Metanephros (tissue), 1 donor: ENCODE measurements around the gene SHISA7. TPM values are rescaled to one million over a fixed set of nuclear protein-coding genes. Genes with fewer than 3 reads are reported as not detected.

Experiments used
- total RNA-seq: library from RNA; depleted of rRNA; stranded (reverse); fragments of >200 nt; gene quantifications from one replicate; pipeline ENCODE4 v1.2.3, GENCODE V29; 2014

The SHISA7 gene
- 0.12 TPM for total RNA-seq

GRCh38 chr19:55443045-55443823, at the start of gene SHISA7:
Gene SHISA7 (minus strand): TSS chr19:55443300. CDS start chr19:55442863, 437 bp downstream.

GRCh38 chr19:55487924-55488687, 45.0 kb upstream of the SHISA7 start, which contains the start of gene SSC5D:
Gene SSC5D (plus strand): TSS chr19:55488436. CDS start chr19:55488590, 154 bp downstream.

DNA sequence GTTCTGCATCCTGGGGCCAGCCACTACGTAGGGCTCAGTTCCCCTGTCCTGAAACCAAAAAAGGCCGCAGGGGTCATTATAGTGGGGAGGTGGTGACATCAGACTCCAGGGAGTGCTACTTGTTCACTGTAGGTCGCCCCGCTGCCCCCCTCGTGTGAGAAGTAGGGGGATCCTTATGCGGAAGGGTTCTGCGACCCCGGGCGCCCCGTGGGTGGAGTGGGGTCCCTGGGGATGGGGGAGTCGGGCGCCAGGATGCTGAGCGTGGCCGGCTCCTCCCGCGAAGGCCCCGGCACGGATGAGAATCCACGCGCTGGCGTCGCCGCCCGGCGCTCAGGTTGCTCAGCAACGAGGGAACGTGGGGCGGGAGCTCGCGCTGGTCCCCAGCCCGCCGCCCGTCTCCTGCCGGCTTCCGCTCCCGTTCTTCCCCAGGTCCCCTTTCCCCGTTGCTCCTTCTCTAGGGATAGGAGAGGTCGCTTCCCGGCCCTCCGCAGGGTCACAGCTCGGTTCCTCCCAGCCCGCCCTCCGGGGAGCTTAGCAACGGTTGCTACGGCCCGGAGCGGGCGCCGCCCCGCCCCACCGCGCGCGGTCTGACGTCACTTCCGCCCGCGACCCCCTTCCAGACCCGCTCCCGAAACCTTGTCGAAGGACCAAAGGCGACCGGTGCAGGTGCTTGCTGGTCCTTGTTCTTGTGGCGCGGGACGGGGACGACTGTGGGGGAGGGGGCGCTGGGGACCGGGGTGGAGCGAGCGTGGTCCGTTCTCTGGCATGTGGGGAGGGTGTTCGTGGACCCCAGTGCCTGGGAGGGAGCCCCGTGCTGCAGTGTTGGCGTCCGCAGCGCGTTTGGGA, 41.7 kb upstream of the SHISA7 start, which contains the start of gene NAT14:
TSS of gene NAT14 (plus strand) at position 596 of the 846 bp plus-strand sequence. CDS start 521 bp downstream, outside the sequence.

GRCh38 chr19:55476100-55476775, 33.1 kb upstream of the SHISA7 start, which contains the start of gene ZNF628:
Gene ZNF628 (plus strand): TSS chr19:55476617. CDS start chr19:55479911, 3,294 bp downstream.

DNA sequence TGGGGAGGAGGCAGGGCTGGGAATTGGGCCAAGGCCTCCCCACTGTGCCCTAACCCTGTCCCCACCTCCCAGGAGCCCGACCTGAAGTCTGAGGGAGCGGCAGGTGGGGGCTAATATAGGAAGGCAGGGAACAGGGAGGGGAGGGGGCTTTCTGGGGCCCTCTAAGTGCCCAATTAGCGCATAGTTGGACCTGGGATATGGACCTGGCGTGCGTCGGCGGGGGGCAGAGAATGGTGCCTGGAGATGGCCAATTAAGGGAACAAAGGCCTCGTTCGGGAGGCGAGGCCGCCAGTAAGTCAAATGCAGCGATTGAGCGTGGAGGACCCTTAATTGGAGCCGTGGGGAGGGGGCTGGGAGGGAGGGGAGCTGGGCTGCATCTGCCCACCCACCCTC, 21.6 kb upstream of the SHISA7 start, which contains the start of gene C19orf85:
TSS of gene C19orf85 (minus strand) at position 90 of the 393 bp plus-strand sequence. CDS start 197 bp downstream, outside the sequence.

GRCh38 chr19:55461259-55461973, 18.3 kb upstream of the SHISA7 start, which contains the start of gene ISOC2:
Gene ISOC2 (minus strand): TSS chr19:55461642. CDS start chr19:55456486, 5,156 bp downstream.

DNA sequence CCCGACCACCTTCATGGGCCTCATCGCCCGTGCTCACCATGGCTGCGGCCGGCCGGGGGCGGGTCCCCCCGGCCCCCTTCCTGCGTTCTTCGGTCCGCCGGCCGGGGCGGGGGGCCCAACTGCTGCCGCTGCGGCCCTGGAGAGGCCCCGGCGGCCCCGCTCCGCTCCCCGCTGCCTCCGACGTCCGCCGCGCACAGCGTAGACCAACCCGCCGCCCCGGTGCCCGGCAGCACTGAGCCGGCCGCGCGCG, 35.6 kb downstream of the SHISA7 start, which contains the start of gene UBE2S:
TSS of gene UBE2S (minus strand) at position 239 of the 250 bp plus-strand sequence. CDS start at position 40, 199 bp downstream.

GRCh38 chr19:55385724-55386492, 57.2 kb downstream of the SHISA7 start, which contains the start of gene RPL28:
Gene RPL28 (plus strand): TSS chr19:55385932. CDS start chr19:55386358, 426 bp downstream.

DNA sequence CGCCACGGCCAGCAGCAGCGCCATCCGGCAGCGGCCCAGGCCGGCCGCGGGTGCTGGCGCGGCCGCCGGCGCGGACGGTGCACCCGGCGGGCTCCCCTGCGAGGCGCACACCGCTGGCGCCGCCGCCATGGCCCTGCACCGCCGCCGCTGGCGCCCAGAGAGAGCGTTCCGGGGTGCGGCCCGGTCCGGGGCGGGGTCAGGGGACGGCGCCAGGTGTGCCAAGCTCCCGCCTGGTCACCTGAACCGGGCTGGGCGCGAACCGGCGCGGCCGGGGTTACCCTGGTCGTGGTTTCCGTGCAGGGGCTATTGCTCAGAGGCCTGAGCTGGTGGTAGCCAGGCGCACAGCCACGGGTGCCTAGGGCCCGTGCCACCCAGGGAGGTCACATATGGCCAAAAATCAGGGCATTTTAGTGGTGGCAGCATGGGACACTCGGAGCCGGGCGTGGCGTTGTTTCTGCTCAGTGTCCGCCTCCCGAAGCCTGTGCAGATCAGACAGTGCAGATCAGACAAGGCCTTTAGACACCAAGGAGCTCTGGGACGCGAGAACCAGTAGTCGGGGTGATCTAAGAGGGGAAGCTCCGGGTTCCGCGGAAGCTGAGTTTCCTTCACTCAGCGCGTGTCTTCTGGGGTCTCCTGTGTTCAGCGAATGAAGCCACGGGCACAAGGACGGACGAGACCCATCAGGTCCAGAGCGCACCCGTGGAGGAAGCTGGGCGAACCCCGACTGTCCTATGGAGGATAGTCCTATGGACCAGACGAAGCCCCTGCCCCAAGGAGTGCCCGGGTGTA, 58.8 kb downstream of the SHISA7 start, which contains the start of gene TMEM238:
TSS of gene TMEM238 (minus strand) at position 162 of the 789 bp plus-strand sequence. CDS start at position 129, 33 bp downstream.

Other genes with a start within 250 kb of the SHISA7 start
- 0.76 TPM for gene PTPRH, start 233.8 kb downstream of the SHISA7 start, total RNA-seq
- gene TMEM86B, start 214.5 kb downstream of the SHISA7 start, total RNA-seq: 1.3 TPM
- 37.1 TPM for gene PPP6R1, start 184.3 kb downstream of the SHISA7 start, total RNA-seq
- gene HSPBP1, start 163.2 kb downstream of the SHISA7 start, total RNA-seq: 28.1 TPM
- gene BRSK1, start 159.3 kb downstream of the SHISA7 start, total RNA-seq: 11.2 TPM
- 2.1 TPM for gene TMEM150B, start 118.0 kb downstream of the SHISA7 start, total RNA-seq
- 22.5 TPM for gene KMT5C, start 103.4 kb downstream of the SHISA7 start, total RNA-seq
- 0.12 TPM for gene COX6B2, start 88.6 kb downstream of the SHISA7 start, total RNA-seq
- not detected for gene GARIN5B, start 80.0 kb downstream of the SHISA7 start, total RNA-seq
- 0.41 TPM for gene IL11, start 72.8 kb downstream of the SHISA7 start, total RNA-seq
- gene TMEM190, start 66.5 kb downstream of the SHISA7 start, total RNA-seq: not detected
- gene TMEM238, start 59.0 kb downstream of the SHISA7 start, total RNA-seq: 1.6 TPM
- gene RPL28, start 57.4 kb downstream of the SHISA7 start, total RNA-seq: 334 TPM
- 21.2 TPM for gene UBE2S, start 35.5 kb downstream of the SHISA7 start, total RNA-seq
- gene ISOC2, start 18.3 kb upstream of the SHISA7 start, total RNA-seq: 80.6 TPM
- gene C19orf85, start 21.5 kb upstream of the SHISA7 start, total RNA-seq: not detected
- 5.6 TPM for gene ZNF628, start 33.3 kb upstream of the SHISA7 start, total RNA-seq
- 19.6 TPM for gene NAT14, start 41.9 kb upstream of the SHISA7 start, total RNA-seq
- 5.3 TPM for gene SSC5D, start 45.1 kb upstream of the SHISA7 start, total RNA-seq
- gene SBK2, start 93.8 kb upstream of the SHISA7 start, total RNA-seq: 0.35 TPM
- gene SBK3, start 102.2 kb upstream of the SHISA7 start, total RNA-seq: not detected
- gene ZNF579, start 137.5 kb upstream of the SHISA7 start, total RNA-seq: 10.0 TPM
- 9.2 TPM for gene FIZ1, start 156.2 kb upstream of the SHISA7 start, total RNA-seq
- 13.3 TPM for gene ZNF524, start 157.0 kb upstream of the SHISA7 start, total RNA-seq
- gene ZNF865, start 162.3 kb upstream of the SHISA7 start, total RNA-seq: 10.3 TPM
- 14.7 TPM for gene ZNF784, start 181.3 kb upstream of the SHISA7 start, total RNA-seq
- 18.8 TPM for gene ZNF580, start 197.7 kb upstream of the SHISA7 start, total RNA-seq
- gene ZNF581, start 200.3 kb upstream of the SHISA7 start, total RNA-seq: 26.9 TPM
- 12.3 TPM for gene CCDC106, start 204.9 kb upstream of the SHISA7 start, total RNA-seq
- 150 TPM for gene U2AF2, start 211.7 kb upstream of the SHISA7 start, total RNA-seq
- 110 TPM for gene EPN1, start 231.9 kb upstream of the SHISA7 start, total RNA-seq